HG03045 (cell line): ENCODE data around the gene HHATL.
"Not testable (repeated sequence)": the region's sequence is repeated elsewhere in the genome, so short reads cannot be mapped to it uniquely, and the experiment has no call there.

Experiments used
- ATAC-seq: cut with Tn5 transposase; IDR thresholded peaks from one replicate; pipeline ENCODE4 v1.9.1; 2021; ENCODE audit warnings: mild to moderate bottlenecking, moderate library complexity; ENCODE audit not compliant: unreplicated experiment

The HHATL gene

DNA sequence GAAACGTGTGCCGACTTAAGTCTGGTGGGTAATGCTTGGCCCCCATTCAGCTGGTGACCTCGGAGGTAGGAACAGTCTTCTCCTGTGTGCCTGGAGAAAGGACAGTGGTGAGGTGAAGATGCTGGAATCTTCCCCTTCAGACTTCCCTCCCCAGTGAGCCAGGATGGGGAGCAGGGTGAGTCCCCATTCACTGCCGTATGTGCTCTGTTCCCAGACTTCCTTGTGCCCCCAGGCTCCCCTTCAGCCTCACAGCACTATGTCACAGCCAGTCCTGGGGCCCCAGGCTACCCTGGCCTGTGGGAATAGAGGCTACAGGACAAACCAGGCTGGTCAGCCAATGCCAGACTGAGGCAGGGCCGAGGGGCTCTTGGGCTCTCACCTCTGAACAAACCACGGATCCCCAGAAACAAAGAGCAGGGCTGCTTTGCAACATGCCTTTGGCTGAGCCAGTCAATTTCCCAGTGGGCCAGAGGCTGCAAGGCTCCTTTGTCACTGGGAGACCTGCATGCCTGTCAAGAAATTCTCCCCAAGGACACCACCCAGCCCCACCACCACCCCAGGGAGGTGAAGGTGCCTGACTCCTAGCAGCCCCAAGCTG lies 31.8 kb upstream of the HHATL start:
- no peak for ATAC-seq

DNA sequence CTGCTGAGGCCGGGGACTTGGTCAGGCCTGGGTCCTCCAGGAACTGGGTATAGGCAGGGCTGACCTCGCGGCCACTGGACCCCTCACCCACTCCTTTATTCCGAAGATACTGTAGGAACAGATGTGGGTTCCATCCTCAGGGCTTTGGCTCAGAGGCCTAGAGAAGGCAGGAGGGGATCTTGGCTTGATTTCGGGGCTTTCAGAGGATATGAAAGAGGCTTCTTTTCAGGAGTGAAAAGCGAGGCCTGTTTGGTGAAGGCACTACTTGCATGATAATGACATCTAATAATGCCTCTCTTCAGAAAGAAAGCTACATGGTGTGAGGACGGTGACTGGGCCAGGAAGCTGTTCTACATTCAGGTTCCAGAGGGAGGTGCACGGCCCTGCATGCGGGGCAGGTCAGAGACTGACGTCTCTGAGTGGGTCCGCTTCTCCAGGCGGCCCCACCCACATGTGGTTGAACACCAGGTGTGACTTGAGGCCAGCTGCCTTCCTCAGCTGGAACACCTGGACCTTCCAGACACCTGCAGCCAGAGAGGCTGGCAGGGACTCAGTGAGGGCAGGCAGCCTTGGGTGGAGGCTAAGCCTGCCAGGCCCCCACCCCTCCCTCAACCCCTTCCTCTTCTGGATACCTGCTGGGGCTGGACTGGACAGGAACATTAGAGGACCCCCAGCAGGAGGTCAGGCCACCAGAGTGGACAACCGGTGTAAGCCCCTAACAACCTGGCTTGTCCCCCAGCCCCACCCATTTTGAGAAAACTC lies 31.1 kb upstream of the HHATL start:
- no peak for ATAC-seq

GRCh38 chr3:42732829-42733459 lies 30.3 kb upstream of the HHATL start:
- ATAC-seq = no peak

DNA sequence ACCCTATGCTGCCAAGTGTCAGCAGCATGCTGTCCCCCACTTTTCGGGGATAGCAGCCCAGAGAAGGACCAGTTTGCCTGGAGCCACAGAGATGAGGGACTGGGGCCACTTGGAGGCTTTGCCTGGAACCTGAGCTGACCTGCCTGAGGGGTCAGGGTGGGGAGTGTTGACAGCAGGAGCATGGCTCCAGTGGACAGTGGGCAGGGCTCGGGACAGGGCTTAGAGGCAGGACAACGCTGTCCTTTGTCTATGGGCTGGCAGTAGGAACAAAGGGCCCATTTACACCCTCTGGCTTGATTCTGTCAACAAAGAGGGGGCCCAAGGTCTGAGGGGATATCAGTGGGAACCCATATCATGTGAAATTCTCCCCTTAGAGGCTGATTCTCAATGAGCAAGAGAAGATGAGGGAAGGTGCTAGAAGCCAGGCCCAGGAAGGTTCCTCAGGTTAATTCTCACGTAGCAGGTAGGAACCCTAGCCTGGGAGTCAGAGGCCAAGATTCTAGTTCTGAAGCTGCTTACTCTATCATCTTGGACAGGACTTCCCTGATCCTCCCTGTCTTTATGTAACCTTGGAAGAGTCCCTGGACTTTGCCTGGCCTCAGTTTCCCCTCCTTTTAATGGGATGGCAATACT lies 29.7 kb upstream of the HHATL start:
- ATAC-seq = no peak

DNA sequence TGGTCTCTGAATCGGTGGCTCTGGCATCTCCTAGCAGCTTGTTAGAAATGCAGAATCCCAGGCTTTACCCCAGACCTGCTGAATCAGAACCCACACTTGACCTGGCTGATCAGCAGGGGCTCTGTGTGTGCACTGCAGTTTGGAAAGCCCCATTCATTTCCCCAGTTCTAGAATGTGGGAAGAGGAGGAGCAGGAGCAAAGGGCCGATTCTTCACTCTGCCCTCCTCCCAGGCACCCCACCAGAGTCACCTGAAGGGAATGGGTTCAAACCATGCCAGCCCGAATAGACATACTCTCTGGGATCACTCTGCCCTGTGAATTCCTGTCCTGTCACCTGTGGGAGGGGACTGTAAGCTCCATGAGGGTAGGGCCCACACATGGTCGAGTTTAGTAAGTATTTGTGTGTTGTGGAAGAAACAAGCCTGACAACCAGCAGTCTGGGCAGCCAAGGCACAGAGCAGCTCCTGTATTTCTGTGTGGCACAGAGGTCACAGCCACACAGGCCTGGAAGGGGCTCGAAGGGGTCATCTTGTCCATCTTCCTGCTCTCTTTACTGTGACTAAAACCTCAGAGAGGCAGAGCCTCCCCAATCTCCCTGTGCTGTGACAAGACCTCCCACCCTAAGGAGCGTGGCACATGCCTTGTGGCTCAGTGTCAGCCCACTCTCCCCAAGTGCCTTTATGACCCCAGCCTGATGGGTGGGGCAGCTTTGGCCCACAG lies 29.0 kb upstream of the HHATL start:
- ATAC-seq = no peak

DNA sequence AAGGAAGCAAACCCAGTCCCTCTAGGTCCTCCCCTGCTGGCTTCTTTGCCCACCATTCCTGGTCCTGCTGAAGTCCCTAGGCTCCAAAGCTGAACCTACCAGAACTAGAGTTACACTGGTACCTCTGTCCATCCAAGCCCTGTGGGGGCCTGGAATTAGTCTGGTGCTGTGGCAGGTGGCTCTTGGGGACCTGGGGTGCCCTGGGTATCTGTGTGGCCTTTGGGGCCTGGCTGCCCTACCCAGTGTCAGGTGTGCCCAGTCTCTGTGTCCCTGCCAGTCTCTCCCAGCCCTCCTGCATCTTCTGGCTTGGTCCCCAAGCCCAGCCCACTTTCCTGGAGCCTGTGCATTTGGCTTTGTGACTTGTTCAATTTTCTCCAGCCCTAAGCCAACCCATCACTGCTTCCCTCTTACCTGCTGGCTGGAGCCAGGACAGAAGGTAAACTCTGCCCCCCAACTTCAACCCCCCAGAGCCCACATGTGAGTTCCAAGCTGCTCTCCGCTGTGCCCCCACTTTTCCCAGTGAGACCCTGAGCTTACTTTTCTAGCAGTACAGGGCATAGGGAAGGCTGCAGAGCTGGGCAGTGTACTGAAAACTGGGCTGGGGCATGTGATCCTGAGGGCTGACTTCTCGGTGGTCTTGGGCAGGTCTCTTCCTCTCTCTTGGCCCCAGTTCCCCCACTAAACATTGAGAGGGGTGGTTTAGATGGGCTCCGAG lies 28.3 kb upstream of the HHATL start:
- no peak for ATAC-seq

DNA sequence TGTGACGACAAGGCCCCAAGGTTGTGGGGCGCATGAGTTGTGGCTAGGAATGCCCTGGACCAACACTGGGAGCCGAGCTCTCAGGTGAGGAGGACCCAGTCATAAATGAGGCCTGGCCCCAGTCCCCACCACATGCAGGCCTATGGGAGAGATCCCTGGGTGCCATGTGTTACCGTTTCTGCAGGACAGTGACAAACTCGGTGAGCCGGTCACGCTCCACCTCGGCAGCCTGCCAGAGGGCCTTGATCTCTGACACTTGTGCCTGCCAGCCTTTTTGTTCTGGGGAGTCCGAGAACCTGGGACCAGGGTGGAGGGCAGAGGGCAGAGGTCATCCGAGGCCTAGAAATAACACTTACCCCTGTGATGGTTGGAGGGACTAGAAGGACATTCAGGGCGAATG lies 27.7 kb upstream of the HHATL start:
- ATAC-seq = no peak

- no peak for ATAC-seq
Measured at GRCh38 chr3:42729404-42730145, 27.0 kb upstream of the HHATL start.

- no peak for ATAC-seq
Measured at GRCh38 chr3:42728668-42729364, 26.2 kb upstream of the HHATL start.

GRCh38 chr3:42728056-42728455 lies 25.5 kb upstream of the HHATL start:
- no peak for ATAC-seq

GRCh38 chr3:42725454-42725853 lies 22.9 kb upstream of the HHATL start:
- ATAC-seq = no peak

DNA sequence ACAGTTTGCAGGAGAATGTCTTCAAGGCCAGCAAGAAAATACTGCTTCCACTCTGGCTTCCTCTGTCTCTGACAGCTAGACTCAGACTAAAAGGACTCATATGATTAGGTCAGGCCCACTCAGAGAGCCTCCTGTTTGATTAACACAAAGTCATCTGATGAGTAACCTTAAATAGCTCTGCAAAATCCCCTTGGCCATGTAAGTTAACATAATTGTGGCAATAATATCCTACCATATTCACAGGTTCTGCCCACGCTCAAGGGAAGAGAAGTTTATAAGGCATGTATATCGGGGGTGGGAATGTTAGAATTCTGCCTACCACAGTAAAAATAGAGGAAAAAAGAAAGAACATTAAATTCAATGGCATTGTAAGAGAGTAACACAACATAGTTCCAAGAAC lies 20.6 kb upstream of the HHATL start:
- no peak for ATAC-seq

DNA sequence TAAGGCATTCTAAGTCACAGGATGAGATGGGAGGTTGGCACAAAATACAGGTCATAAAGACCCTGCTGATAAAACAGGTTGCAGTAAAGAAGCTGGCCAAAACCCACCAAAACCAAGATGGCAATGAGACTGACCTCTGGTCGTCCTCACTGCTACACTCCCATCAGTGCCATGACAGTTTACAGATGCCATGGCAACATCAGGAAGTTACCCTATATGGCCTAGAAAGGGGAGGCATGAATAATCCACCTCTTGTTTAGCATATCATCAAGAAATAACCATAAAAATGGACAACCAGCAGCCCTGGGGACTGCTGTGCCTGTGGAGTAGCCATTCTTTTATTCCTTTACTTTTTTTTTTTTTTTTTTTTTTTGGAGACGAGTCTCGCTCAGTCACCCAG lies 19.8 kb upstream of the HHATL start:
- ATAC-seq = not testable (repeated sequence)

- ATAC-seq = no peak
Measured at GRCh38 chr3:42721690-42722089, 19.1 kb upstream of the HHATL start.

- ATAC-seq = no peak
Measured at GRCh38 chr3:42720126-42720525, 17.5 kb upstream of the HHATL start.

DNA sequence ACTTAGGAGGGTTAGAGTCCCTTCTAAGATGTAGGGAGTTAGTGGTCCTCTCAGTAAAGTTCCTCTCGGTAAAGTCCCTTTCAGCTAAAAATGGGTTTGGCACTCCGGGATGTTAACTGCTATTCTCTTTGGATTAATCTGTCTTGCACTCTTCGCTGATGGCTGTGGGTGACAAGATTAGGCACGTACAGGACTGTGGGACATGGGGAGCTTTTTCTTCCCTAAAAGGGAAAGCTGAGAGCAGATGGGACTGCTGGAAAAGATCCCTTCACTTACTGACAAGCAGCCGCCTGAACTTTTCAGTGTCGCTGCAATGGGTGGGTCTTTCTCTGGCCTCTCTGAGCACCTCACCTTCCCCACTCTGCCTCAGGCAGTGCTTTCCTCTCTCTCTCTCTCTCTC lies 16.4 kb upstream of the HHATL start:
- ATAC-seq = no peak

- no peak for ATAC-seq
Measured at GRCh38 chr3:42718338-42718737, 15.7 kb upstream of the HHATL start.

GRCh38 chr3:42717306-42717705 lies 14.7 kb upstream of the HHATL start:
- ATAC-seq = no peak

GRCh38 chr3:42714171-42714852 lies 11.7 kb upstream of the HHATL start:
- no peak for ATAC-seq
